CMK (cell line): Measurements from ENCODE around the gene MYOT.

Experiments
- DNase-seq: peaks from one replicate; pipeline ENCODE4 v3.0.0-alpha.2; 2010; ENCODE audit warnings: low read depth

Gene MYOT

DNA sequence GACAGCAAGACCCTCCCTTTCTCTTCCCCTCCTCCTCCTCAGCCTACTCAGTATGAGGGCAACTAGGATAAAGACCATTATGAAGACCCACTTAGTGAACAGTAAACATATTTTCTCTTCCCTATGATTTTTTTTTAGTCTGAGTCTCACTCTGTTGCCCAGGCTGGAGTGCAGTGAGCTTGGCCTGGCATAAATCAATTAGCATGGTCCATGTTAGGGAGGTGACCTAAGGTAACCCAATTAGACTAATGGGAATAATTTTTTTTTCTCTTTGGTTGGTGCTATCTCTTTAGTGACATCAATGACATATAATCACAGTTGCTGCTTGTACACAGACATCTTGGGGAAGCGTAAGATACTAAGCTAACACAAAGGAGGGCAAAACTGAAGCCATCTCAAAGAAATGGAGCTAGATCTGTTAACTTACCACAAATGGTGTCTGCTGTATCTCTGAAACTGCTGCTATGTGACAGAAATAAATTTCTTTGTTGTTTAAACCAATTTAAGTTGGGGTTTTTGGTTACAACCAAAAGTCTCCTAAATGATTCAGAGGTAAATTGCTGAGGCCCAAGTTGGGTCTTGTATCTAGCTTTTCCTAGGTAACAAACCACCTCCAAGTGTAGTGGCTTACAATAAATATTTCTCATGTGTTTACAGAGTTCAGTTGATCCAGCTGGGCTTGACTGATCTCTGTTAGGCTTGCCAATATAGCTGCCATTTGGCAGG lies 34.9 kb downstream of the MYOT start:
- DNase-seq: no peak

DNA sequence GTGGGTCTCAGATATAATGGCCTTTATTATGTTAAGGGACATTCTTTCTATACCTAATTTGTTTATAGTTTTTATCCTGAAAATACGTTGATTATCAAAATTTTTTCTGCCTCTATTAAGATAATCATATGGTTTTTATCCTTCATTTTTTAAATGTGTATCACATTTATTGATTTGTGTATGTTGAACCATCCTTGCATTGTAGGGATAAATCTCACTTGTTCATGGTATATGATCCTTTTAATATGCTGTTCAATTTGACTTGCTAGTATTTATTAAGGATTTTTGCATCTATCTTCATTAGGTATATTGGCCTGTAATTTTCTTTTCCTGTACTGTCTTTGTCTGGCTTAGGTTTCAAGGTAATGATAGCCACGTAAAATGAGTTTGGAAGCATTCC lies 47.1 kb downstream of the MYOT start:
- DNase-seq: no peak

DNA sequence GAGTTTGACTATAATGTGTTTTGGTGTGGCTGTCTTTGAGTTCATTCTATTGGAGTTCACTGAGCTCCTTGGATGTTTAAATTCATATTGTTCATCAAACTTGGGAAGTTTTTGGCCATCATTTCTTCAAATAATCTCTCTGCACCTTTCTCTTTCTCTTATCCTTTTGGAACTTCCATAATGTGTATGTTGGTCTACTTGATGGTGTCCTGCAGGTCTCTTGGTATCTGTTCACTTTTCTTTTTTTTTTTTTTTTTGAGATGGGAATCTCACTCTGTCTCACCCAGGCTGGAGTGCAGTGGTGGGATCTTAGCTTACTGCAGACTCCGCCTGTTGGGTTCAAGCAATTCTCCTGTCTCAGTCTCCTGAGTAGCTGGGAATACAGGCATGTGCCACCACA lies 49.3 kb downstream of the MYOT start:
- no peak for DNase-seq

DNA sequence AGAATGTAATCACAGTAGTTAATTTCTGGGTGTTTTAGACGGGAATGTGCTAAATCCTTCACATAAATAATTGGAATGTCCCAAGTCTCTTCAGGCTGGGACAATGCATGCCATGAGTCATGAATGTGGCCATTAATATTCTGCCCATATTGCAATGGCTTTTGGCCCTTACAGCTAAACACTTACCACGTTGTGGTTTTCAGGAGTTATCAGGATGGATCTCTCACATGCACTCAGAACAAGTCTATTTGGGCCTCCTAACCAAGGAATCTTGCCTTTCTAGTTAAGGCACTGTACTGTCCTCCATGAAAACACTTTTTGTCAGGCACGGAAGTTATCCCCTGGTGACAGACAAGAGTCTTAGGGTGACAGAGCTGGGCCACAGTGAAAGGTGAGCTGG lies 54.3 kb downstream of the MYOT start:
- DNase-seq: no peak

DNA sequence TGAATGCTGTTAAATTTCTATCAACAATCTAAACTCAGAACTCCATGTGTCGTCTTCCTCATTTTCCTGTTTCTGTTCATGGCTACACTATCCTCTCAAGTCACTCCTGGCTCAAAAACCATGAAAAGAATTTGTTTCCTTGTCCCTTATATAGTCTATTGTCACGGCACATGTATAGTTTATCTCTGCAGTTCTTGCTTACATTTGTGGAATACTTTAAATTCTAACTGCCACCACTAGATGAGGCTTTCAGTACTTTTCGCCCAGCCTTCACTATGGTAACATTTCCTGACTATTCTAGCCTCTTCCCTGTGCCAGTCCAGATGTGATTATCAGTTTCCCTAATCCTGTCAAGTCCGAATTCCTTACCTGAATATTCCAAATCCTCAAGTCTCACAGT lies 56.2 kb downstream of the MYOT start:
- no peak for DNase-seq

DNA sequence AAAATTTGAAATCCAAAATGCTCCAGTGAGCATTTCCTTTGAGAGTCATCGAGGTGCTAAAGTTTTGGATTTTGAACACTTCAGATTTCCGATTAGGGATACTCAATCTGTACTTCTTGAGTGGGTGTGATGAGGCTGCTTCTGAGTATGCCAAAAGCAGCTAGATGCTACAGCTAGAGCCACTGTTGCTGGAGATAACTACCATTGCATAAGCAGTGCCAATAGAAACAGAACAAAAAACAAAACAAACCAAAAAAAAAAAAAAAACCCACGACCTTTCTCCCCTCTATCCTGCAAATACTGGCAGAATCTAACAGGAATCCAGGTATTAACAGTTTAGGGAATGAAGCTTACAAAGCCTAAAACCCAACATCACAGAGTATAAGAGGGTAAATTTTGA lies 65.1 kb downstream of the MYOT start:
- no peak for DNase-seq

DNA sequence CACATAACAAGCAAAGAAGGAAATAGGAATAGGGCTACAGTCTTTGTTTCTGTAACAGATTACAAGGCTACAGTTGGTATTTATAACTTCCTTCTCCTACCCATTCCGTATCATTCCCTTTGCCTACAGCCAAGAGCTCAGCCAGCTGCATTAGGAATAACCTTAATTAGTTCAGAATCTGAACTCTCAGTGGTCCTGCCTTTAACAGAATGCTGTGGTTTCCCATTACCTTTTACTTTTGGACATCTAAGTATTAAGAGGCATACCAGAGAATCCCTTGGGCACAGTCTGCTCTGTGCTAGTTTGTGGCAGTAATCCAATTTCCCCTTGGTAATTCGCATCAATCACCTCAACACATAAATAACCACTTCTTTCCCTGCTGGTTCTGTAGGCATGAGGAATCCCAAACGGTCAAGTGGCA lies 65.8 kb downstream of the MYOT start:
- DNase-seq: no peak

DNA sequence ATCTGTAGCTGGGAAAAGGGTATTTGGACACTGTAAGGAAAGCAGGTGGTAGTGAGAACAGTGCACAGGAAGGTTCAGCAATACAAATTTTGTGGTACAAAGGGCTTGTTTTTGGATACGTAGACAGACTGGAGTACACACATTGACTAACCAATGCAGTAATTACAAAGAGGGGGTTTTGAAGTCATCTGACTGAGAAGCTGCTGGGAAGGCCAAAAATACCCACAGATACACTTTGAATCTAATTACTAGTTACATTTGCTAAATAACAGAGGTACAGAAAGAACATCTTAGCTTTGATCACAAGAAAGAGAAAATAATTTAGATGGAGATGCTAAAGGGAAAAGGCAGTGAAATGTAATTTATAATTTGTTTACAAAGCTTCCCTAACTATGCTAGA lies 67.5 kb downstream of the MYOT start:
- no peak for DNase-seq

DNA sequence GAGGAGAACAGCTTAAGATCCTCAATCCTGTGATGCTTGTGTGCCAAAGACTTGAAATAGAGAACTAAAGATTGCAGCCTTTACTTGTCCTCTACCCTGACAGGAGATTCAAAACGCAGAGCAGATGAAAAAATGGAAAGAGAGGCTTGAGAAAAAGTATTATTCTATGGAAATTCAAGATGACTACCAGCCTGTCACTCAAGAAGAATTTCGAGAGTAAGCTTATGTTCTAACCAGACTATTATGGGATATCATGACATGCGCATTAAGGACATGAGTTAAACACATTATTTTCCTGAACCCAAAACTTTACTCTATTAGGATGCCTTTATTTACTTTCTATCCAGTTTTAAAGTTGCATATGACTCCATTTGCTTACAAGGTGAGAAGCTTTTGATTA lies 68.0 kb downstream of the MYOT start:
- DNase-seq: no peak
